Activated CD4-positive, alpha-beta T cell treated with anti-CD3 and anti-CD28 coated beads, Interleukin-2, amount 10 ng/mL, durations not matched to agents 7 days and 5 days (primary cell): ENCODE results near the gene ESPN. TPM values are rescaled to one million over a fixed set of nuclear protein-coding genes. Genes with fewer than 3 reads are reported as not detected.

Source experiments
- CTCF ChIA-PET: fragments of 350-600 bp; sonication (Branson Sonifier 250); formaldehyde crosslinking; loops from one replicate; lab custom pipeline; 2021; ENCODE audit warnings: antibody characterized with exemption; lab: Charles Lee
- POLR2A ChIA-PET: fragments of 350-600 bp; sonication (Branson Sonifier 250); formaldehyde crosslinking; loops from one replicate; lab custom pipeline; 2021; ENCODE audit warnings: antibody characterized with exemption; lab: Charles Lee
- DNase-seq: peaks from one replicate; pipeline ENCODE4 v3.0.0-alpha.2; 2020
- H3K27ac Mint-ChIP-seq: one replicate; pipeline ENCODE4 v1.8.0; 2021; ENCODE audit warnings: mild to moderate bottlenecking, moderate library complexity, mixed read lengths
- H3K27me3 Mint-ChIP-seq: one replicate; pipeline ENCODE4 v1.8.0; 2021; ENCODE audit warnings: mixed read lengths
- H3K36me3 Mint-ChIP-seq: one replicate; pipeline ENCODE4 v1.8.0; 2021; ENCODE audit warnings: low read depth, mixed read lengths
- H3K4me1 Mint-ChIP-seq: one replicate; pipeline ENCODE4 v1.8.0; 2021; ENCODE audit warnings: mixed read lengths
- H3K4me3 Mint-ChIP-seq: one replicate; pipeline ENCODE4 v1.8.0; 2021; ENCODE audit warnings: mild to moderate bottlenecking, moderate library complexity, mixed read lengths
- H3K9me3 Mint-ChIP-seq: one replicate; pipeline ENCODE4 v1.8.0; 2021; ENCODE audit warnings: mixed read lengths
- microRNA-seq: library from miRNA; unstranded; fragments of <30 nt; microRNA quantifications from one replicate; pipeline ENCODE4 v1.2.0, GENCODE V29; 2021; ENCODE audit warnings: borderline microRNAs expressed, borderline replicate concordance
- total RNA-seq, 2 experiments: library from RNA; stranded (reverse); gene quantifications; one replicate each; pipeline ENCODE4 v1.2.3, GENCODE V29; 2021

Gene ESPN
- total RNA-seq, 2 experiments from 2014 or later, result 0.56 to 0.77 TPM

DNA sequence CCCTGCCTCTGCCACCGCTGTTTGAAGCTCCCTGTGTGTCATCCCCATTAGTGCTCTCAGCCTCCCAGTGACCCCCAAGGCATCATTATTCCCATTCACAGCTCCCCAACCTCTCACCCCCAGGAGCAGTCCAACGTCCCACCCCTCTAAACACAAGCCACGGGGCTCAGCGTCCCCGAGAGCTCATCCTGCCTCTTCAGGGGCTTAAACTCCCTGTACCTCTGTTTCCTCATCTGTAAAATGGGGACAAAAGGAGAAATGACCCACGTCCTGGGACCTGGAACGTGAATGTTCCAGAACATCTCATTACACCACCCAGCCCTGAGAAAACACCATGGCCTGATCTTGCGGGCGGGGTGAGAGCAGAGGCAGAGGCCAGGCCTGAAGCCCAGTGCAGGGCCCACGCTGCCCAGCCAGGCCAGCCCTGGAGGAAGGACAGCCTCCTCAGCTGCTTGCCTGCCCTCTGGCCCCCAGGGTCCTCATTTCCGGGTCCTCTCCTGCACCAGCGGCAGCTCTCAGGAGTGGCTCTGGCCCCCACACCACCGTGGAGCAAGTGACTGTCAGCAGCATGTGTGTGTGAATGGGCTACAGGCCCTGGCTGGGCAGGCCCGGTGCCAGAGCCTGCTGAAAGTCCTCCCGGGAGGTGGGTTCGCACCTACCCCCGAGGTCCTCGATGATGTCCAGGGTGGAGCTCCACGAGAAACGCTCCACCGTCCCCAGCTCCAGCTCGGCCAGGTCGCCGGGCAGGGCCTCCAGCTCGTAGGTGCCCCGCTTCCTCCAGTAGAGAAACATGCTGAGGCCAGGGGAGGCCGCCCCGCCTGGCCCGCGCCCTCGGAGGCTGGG is 81.0 kb downstream of the ESPN start:
- ChIA-PET CTCF (interaction anchor here (0.9 kb wide), 1 partner anchor 8 kb away, joined by 3 read pairs; no protein-coding TSS in a partner anchor), POLR2A (no interaction called here)
- no peaks in the 10 kb centered on the region for H3K9me3 Mint-ChIP-seq
- H3K4me1 Mint-ChIP-seq, result no peaks in the 10 kb centered on the region
- H3K27me3 Mint-ChIP-seq, result peaks cover 3% of the 10 kb centered on the region
- DNase-seq, result no peak
- no peak overlapping the region for H3K27ac Mint-ChIP-seq
- H3K4me3 Mint-ChIP-seq, result no peak overlapping the region
- no peaks in the 10 kb centered on the region for H3K36me3 Mint-ChIP-seq

DNA sequence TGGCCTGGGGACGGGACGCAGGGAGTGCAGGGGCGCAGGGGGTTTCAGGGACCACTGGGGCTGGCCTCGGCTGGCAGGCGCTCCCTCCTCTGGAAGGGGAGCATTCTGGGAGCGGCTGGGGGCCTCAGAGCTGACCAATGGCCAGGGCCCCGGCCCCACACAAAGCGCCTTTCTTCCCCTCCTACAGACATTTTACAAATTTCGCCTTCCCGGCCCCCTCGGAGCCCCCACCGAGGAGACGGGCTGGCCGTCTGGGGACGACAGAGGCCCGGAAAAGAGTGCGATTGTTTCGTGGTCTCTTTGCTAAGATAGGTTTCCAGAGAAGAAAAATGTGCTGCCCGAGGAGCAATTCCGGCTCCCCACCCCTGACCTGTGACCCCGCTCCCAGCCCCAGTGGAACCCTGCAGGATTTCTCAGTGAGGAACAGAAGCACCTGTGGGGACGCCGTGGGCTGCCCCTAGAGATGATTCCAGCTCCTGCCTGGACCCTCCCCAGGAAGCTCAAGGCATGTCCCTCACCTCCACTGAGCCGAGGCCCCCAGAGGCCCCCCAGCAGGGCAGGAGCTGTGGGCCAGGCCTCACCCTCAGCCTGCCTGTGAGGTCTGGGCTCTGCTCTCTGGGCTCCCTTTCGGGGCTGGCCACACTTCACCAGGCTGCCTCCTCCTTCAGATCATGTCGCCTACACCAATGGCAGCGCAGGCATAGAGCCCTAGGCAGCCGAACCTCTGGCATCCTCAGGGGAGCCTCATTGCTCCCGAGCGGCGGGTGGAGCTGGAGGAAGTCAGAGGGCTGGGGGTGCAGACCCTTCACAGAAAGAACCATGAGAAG is 81.8 kb downstream of the ESPN start:
- CTCF ChIA-PET, result no interaction called here
- Mint-ChIP-seq H3K27me3 (no peaks in the 10 kb centered on the region), H3K9me3 (no peaks in the 10 kb centered on the region), H3K27ac (no peak overlapping the region), H3K4me3 (no peak overlapping the region), H3K36me3 (no peaks in the 10 kb centered on the region), H3K4me1 (no peaks in the 10 kb centered on the region)
- DNase-seq, result no peak
- POLR2A ChIA-PET, result no interaction called here

DNA sequence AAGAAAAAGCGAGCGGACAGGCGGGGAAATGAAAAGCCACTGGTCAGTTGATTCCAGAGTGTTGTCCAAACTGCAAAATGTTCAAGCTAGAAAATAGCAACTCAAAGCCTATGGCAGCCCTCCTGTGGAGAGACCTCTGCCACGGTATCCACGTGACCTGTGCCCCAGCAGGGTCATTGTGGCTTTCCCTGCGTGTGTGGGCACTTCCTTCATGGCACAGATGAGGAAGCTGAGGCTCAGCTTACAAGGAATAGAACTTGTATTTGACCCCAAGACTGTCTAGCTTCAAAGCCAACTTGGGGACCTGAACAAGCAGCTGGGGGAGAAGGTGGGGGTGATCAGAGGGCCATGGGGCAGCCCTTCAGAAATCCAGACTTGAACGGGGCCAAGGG is 82.5 kb downstream of the ESPN start:
- H3K4me3 Mint-ChIP-seq, result no peak overlapping the region
- ChIA-PET POLR2A (no interaction called here), CTCF (interaction anchor here (0.6 kb wide), 1 partner anchor 117 kb away, joined by 3 read pairs; no protein-coding TSS in a partner anchor)
- H3K27me3 Mint-ChIP-seq, result no peaks in the 10 kb centered on the region
- H3K9me3 Mint-ChIP-seq, result no peaks in the 10 kb centered on the region
- no peaks in the 10 kb centered on the region for H3K4me1 Mint-ChIP-seq
- H3K27ac Mint-ChIP-seq, result no peak overlapping the region
- DNase-seq, result no peak
- H3K36me3 Mint-ChIP-seq, result no peaks in the 10 kb centered on the region

DNA sequence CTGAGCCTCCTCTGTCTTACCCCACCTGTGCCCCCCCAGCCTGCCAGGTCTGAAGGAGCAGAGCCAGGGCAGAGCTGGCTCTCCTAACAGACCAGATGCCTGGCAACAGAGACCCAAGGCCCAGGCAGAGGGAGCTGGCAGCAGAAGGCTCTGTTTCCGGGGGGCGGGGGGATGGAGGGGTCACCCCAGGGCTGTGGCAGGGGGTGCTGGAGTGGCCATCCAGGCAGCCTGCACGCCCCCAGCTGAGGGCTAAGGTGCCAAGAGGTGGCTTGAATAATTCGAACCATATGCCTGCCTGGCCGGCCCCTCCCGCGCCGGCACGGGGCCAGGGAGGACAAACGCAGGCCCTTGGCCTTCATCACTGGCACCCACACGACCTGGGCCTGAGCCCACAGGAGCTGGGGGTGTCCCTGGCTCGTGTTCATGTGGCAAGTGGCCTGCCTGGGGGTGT is 82.9 kb downstream of the ESPN start:
- Mint-ChIP-seq H3K27ac (no peak overlapping the region), H3K9me3 (no peaks in the 10 kb centered on the region), H3K4me1 (no peaks in the 10 kb centered on the region), H3K36me3 (no peaks in the 10 kb centered on the region), H3K4me3 (no peak overlapping the region), H3K27me3 (no peaks in the 10 kb centered on the region)
- POLR2A ChIA-PET, result no interaction called here
- no peak for DNase-seq
- CTCF ChIA-PET, result interaction anchor here (0.6 kb wide), 1 partner anchor 116 kb away, joined by 3 read pairs; no protein-coding TSS in a partner anchor

DNA sequence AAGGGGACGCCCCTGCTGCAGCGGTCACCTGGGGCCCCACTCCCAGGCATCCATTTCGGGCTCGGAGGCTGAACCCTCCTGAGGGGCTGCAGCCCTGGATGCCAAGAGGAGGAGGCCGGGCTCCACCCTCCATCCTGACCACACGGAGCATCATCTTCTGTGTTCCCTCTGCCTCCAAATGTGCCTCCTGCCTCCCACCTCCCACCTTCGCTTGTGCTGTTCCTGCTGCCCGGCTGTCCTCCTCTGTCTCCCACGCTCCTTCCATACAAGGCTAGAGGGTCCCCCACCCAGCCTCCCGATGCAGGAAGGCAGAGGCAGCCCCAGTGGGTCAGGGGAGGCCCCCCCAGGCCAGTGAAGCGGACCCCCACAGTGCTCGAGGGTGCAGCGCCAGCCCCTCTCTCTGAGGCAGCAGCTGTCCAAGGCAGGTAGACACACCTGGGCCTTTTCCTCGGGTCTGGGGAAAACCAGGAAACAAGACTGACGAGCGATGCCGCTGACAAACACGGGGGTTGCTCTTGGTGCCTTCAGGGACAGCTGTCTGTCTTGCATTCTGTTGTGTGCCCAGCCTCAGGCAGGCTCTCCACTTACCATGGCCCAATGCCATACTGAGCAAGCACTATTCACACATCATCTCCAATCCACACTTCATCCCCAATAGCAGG is 83.7 kb downstream of the ESPN start:
- Mint-ChIP-seq H3K36me3 (no peaks in the 10 kb centered on the region), H3K27me3 (no peaks in the 10 kb centered on the region), H3K4me3 (no peak overlapping the region), H3K4me1 (no peaks in the 10 kb centered on the region), H3K27ac (no peak overlapping the region), H3K9me3 (no peaks in the 10 kb centered on the region)
- DNase-seq, result no peak
- CTCF ChIA-PET, result interaction anchor here (1.8 kb wide), 1 partner anchor 18 kb away, joined by 6 read pairs; no protein-coding TSS in a partner anchor
- POLR2A ChIA-PET, result no interaction called here

DNA sequence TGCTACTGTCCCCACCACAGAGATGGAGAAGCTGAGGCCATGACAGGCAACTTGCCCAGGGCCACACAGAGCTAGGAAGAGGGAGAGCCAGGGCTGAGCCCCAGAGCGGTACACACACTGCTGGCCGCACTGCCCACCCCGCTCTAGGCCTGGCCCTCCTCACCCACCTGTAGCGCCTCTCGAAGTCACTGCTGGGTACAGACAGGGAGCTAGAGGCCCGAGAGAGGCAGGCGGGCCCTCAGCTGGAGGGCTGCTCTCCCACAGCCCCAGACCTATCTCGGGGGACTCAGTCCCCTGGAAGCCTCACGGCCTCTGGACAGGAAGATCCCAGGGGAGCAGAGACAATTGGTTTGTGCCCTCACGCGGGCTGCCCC is 84.2 kb downstream of the ESPN start:
- ChIA-PET CTCF (interaction anchor here (1.8 kb wide), 1 partner anchor 18 kb away, joined by 6 read pairs; no protein-coding TSS in a partner anchor), POLR2A (no interaction called here)
- Mint-ChIP-seq H3K4me1 (no peaks in the 10 kb centered on the region), H3K4me3 (no peak overlapping the region), H3K36me3 (no peaks in the 10 kb centered on the region), H3K9me3 (no peaks in the 10 kb centered on the region), H3K27ac (no peak overlapping the region), H3K27me3 (no peaks in the 10 kb centered on the region)
- DNase-seq, result no peak

DNA sequence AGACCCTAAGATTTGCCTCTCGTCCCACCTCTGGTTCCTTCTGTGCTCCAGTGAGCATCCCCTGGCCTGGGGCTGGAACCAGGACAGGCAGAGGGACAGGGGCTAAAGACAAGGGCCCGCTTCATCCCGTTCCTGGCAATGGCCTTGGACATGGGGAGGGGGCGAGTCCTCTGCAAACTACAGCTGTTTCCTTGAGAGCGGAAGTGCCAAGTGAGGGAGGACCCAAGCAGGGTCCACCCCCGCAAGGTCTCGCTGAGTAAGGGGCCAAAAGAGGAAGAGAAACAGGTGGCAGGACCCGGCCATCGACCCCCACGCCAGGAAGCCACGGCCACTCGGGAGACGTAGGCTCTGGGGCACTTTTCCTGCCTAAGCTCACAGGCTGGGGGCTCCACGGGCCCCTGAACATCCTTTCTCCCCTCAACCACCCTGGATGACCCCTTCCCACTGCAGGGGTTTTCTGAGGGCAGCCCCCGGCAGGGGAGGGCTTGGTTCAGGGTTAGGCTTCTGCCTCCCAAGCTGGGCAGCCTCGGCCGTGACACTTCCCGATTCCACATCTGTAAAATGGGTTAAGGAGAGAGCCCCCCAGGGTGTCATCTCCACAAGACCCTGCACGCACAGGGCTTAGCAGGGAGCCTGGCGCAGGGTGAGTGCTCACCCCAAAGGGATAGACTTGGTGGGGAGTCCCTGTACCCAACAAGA is 84.8 kb downstream of the ESPN start:
- no peaks in the 10 kb centered on the region for H3K4me1 Mint-ChIP-seq
- no peaks in the 10 kb centered on the region for H3K9me3 Mint-ChIP-seq
- CTCF ChIA-PET, result interaction anchor here (0.8 to 1.8 kb wide), 2 partner anchors 15 to 19 kb away, joined by 3 to 6 read pairs; no protein-coding TSS in a partner anchor
- no peaks in the 10 kb centered on the region for H3K36me3 Mint-ChIP-seq
- no peak overlapping the region for H3K27ac Mint-ChIP-seq
- no peak for DNase-seq
- no peaks in the 10 kb centered on the region for H3K27me3 Mint-ChIP-seq
- POLR2A ChIA-PET, result no interaction called here
- H3K4me3 Mint-ChIP-seq, result no peak overlapping the region

DNA sequence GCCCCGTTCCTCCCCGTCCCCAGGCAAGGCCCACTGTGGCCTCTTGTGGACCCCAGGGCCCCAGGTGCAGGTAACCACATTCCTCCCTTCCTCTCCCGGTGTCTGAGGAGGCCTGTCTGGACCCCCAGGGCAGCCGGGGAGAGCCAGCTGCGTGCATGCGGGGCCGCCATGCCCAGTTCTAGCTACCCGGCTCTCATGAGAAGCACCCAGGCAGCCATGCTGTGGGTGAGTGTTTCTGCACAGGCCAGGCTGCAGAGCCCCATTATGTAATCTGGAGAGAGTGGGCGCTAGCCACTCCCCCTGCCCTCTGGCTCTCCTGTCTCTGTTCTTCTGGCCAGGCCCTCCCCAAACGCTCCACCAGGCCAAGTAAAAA is 85.3 kb downstream of the ESPN start:
- H3K36me3 Mint-ChIP-seq, result no peaks in the 10 kb centered on the region
- ChIA-PET CTCF (interaction anchor here (0.8 kb wide), 1 partner anchor 14 kb away, joined by 3 read pairs; no protein-coding TSS in a partner anchor), POLR2A (no interaction called here)
- H3K27ac Mint-ChIP-seq, result no peak overlapping the region
- no peak overlapping the region for H3K4me3 Mint-ChIP-seq
- no peak for DNase-seq
- no peaks in the 10 kb centered on the region for H3K9me3 Mint-ChIP-seq
- no peaks in the 10 kb centered on the region for H3K4me1 Mint-ChIP-seq
- no peaks in the 10 kb centered on the region for H3K27me3 Mint-ChIP-seq

DNA sequence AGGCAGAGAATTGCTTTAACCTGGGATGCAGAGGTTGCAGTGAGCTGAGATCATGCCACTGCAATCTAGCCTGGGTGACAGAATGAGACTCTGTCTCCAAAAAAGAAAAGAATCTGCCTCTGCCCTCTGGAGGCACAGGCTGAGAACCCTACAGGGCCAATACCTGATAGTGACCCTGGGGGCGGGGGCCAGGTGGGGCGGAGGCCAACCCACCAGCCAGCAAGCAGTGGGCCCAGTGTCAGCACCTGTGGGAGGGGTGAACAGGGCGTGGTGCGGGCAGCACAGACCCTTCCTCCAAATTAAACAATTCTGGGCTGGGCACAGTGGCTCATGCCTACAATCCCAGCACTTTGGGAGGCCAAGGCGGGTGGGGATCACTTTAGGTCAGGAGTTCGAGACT is 85.9 kb downstream of the ESPN start:
- H3K36me3 Mint-ChIP-seq, result no peaks in the 10 kb centered on the region
- CTCF ChIA-PET, result no interaction called here
- no peak overlapping the region for H3K4me3 Mint-ChIP-seq
- DNase-seq, result no peak
- no peaks in the 10 kb centered on the region for H3K27me3 Mint-ChIP-seq
- no peaks in the 10 kb centered on the region for H3K9me3 Mint-ChIP-seq
- no peaks in the 10 kb centered on the region for H3K4me1 Mint-ChIP-seq
- POLR2A ChIA-PET, result no interaction called here
- no peak overlapping the region for H3K27ac Mint-ChIP-seq

Small RNAs within 50 kb of the gene (microRNA-seq; reads per million reads assigned to microRNA genes)
- not detected for gene MIR4252

Other genes with a start within 250 kb of the ESPN start
- under 1 TPM; 0.67 to 0.96 TPM for gene CHD5, start 244.5 kb upstream of the ESPN start, total RNA-seq
- gene RPL22, start 225.2 kb upstream of the ESPN start, total RNA-seq, result 100 to 1,000 TPM; 328 to 370 TPM
- gene RNF207, start 218.7 kb upstream of the ESPN start, total RNA-seq, result 1 to 10 TPM; 4.0 to 7.4 TPM
- gene ICMT, start 188.8 kb upstream of the ESPN start, total RNA-seq, result 10 to 100 TPM; 50.4 to 53.3 TPM
- gene HES3, start 180.6 kb upstream of the ESPN start, total RNA-seq, result not detected
- gene GPR153, start 163.7 kb upstream of the ESPN start, total RNA-seq, result under 1 TPM; 0.85 to 0.99 TPM
- 100 to 1,000 TPM; 101 TPM for gene ACOT7, start 31.0 kb upstream of the ESPN start, total RNA-seq
- under 1 TPM; 0.21 to 0.30 TPM for gene HES2, start 4.9 kb upstream of the ESPN start, total RNA-seq
- gene TNFRSF25, start 41.4 kb downstream of the ESPN start, total RNA-seq, result 10 to 100 TPM; 88.5 to 92.8 TPM
- gene PLEKHG5, start 66.9 kb downstream of the ESPN start, total RNA-seq, result 1 to 10 TPM; 1.3 to 1.8 TPM
- 10 to 100 TPM; 42.7 to 44.5 TPM for gene NOL9, start 129.7 kb downstream of the ESPN start, total RNA-seq
- gene TAS1R1, start 130.5 kb downstream of the ESPN start, total RNA-seq, result not detected
- gene ZBTB48, start 155.2 kb downstream of the ESPN start, total RNA-seq, result 10 to 100 TPM; 40.4 to 42.9 TPM
- 10 to 100 TPM; 17.3 to 20.0 TPM for gene KLHL21, start 178.1 kb downstream of the ESPN start, total RNA-seq
- 10 to 100 TPM; 12.4 to 12.5 TPM for gene PHF13, start 189.0 kb downstream of the ESPN start, total RNA-seq
- gene THAP3, start 200.1 kb downstream of the ESPN start, total RNA-seq, result 10 to 100 TPM; 18.2 to 19.5 TPM